ENCODE data around the gene BAD. TPM values are rescaled to one million over a fixed set of nuclear protein-coding genes. Genes with fewer than 3 reads are reported as not detected.

BAD gene
- total RNA-seq (2014; rRNA removed) (360 and 368 TPM in 2 replicates), Bru-seq, nascent RNA (percentile 72 among the genes with signal in this experiment), BruChase-seq, experiment 1, labeled RNA remaining after a 6-hour chase (percentile 76 among the genes with signal in this experiment), BruChase-seq, experiment 2, labeled RNA remaining after a 2-hour chase (percentile 67 among the genes with signal in this experiment)
- long read RNA-seq, transcript BAD-201 (4 exons, 929 nt): major isoform, 153 of 204 reads
- long read RNA-seq, transcript BAD-203 (3 exons, 1,157 nt): minor isoform, 24 of 204 reads
- long read RNA-seq, partial matches to known transcripts: 0 of 204 reads
- long read RNA-seq, other reads (novel, unspliced or antisense): 21 of 204 reads

- intact Hi-C loops (cut with micrococcal nuclease): loop anchor here (2.0 kb wide), 2 partner anchors 14 to 16 kb away; partner anchors contain the start of gene CATSPERZ
- peak within 1 kb of the TSS; percentile 88 for H2AFZ ChIP-seq (ENCODE audit: low read length)
- H3K4me3 ChIP-seq (ENCODE audit: low read length): peak within 1 kb of the TSS; percentile 73
- CTCF ChIA-PET: interaction anchor here (1.0 to 1.1 kb wide), 2 partner anchors 8 to 17 kb away, joined by 3 to 5 read pairs; no protein-coding TSS in a partner anchor
- H3K27ac ChIP-seq (ENCODE audit: low read length): peak within 1 kb of the TSS; percentile 62
- ATAC-seq (peak; percentile 89), DNase-seq (peak; percentile 97)
- H3K79me2 ChIP-seq (ENCODE audit: low read length): peaks cover 28% of the 10 kb centered on the region
- peak within 1 kb of the TSS; percentile 90 for H3K4me2 ChIP-seq (ENCODE audit: low read length)
- H3K9ac ChIP-seq (ENCODE audit: low read length): peak within 1 kb of the TSS; percentile 75
- no peaks in the 10 kb centered on the region; the same call in 1 of the 2 replicates for H3K36me3 ChIP-seq (ENCODE audit: low read depth, low read length)
- H3F3A ChIP-seq (ENCODE audit: low read length, unreplicated experiment): no peaks in the 10 kb centered on the region
- no peak for TF ChIP-seq CTCF (conservative IDR thresholded peaks at IDR 0.05; ENCODE audit: low read depth, low read length)
- no peak for TF ChIP-seq EZH2 (IDR thresholded peaks at IDR 0.05; ENCODE audit: low read length, unreplicated experiment)
- TF ChIP-seq EZH2phosphoT487 (IDR thresholded peaks at IDR 0.05; ENCODE audit: borderline replicate concordance, low read length): no peak
- no peaks in the 10 kb centered on the region for H3K27me3 ChIP-seq (ENCODE audit: low read length)
- H3K4me1 ChIP-seq (ENCODE audit: insufficient read depth, low read length): peaks cover 18% of the 10 kb centered on the region
- no peaks in the 10 kb centered on the region for H4K20me1 ChIP-seq (ENCODE audit: low read length)
- H3K9me3 ChIP-seq (ENCODE audit: low read length): no peaks in the 10 kb centered on the region
- BruUV-seq (replicated peaks): TSS peak; percentile 67
- POLR2A ChIA-PET (ENCODE audit: unreplicated experiment): no interaction called here
- H3K9me2 ChIP-seq (replicated peaks; ENCODE audit: low read length): no peaks in the 10 kb centered on the region
These were observed at the start of gene BAD for GRCh38 chr11:64284048-64284961. TSS of gene BAD (minus strand) at chr11:64284665. CDS start at chr11:64284368, 297 bp downstream.

- no peaks in the 10 kb centered on the region for H3K79me2 ChIP-seq (ENCODE audit: low read length)
- CTCF ChIA-PET: interaction anchor here (2.8 kb wide), 1 partner anchor 16 kb away, joined by 78 read pairs; the partner anchor contains the start of genes PRDX5 and TRMT112
- H3F3A ChIP-seq (ENCODE audit: low read length, unreplicated experiment): peaks cover 5% of the 10 kb centered on the region
- POLR2A ChIA-PET (ENCODE audit: unreplicated experiment): no interaction called here
- no peaks in the 10 kb centered on the region for H3K9me3 ChIP-seq (ENCODE audit: low read length)
- no peak overlapping the region for H2AFZ ChIP-seq (ENCODE audit: low read length)
- H3K4me2 ChIP-seq (ENCODE audit: low read length): no peak overlapping the region
- H3K9me2 ChIP-seq (replicated peaks; ENCODE audit: low read length): no peaks in the 10 kb centered on the region
- H3K27ac ChIP-seq (ENCODE audit: low read length): no peak overlapping the region
- TF ChIP-seq EZH2phosphoT487 (IDR thresholded peaks at IDR 0.05; ENCODE audit: borderline replicate concordance, low read length): no peak
- H3K4me1 ChIP-seq (ENCODE audit: insufficient read depth, low read length): peaks cover 37% of the 10 kb centered on the region
- ATAC-seq: no peak
- no peaks in the 10 kb centered on the region for H3K36me3 ChIP-seq (ENCODE audit: low read depth, low read length)
- BruUV-seq (replicated peaks): no TSS peak
- intact Hi-C loops (cut with micrococcal nuclease): no loop called here
- H4K20me1 ChIP-seq (ENCODE audit: low read length): no peaks in the 10 kb centered on the region
- H3K9ac ChIP-seq (ENCODE audit: low read length): no peak overlapping the region
- H3K27me3 ChIP-seq (ENCODE audit: low read length): no peaks in the 10 kb centered on the region
- no peak for DNase-seq
- no peak overlapping the region for H3K4me3 ChIP-seq (ENCODE audit: low read length)
These were observed 49.1 kb upstream of the BAD start for GRCh38 chr11:64333556-64333955.

Data from PC-3 (cell line).